IMR-90 (cell line): Measurements from ENCODE around the gene GATA6.

Experiments used
- BHLHE40 ChIP-seq: fragments of 150-350 bp; IDR thresholded peaks from 2 replicates; pipeline ENCODE4 v1.6.1; 2016; ENCODE audit warnings: mild to moderate bottlenecking, low read depth, low read length
- CEBPB ChIP-seq: IDR thresholded peaks from 2 replicates; pipeline ENCODE4 v1.6.1; 2012; ENCODE audit warnings: low read depth, low read length, improper control_type of control experiment
- MAFK ChIP-seq: IDR thresholded peaks from 2 replicates; pipeline ENCODE4 v1.6.1; 2012; ENCODE audit warnings: low read depth, low read length, improper control_type of control experiment
- MAZ ChIP-seq: IDR thresholded peaks from 2 replicates; pipeline ENCODE4 v1.6.1; 2012; ENCODE audit warnings: low read depth, mild to moderate bottlenecking, low read length, improper control_type of control experiment, moderate library complexity, borderline replicate concordance
- MXI1 ChIP-seq: IDR thresholded peaks from 2 replicates; pipeline ENCODE4 v1.6.1; 2012; ENCODE audit warnings: low read depth, mild to moderate bottlenecking, low read length, moderate library complexity, borderline replicate concordance
- NFE2L2 ChIP-seq: fragments of 150-350 bp; IDR thresholded peaks from 2 replicates; pipeline ENCODE4 v1.6.1; 2016; ENCODE audit warnings: low read depth, mild to moderate bottlenecking, low read length
- POLR2A ChIP-seq: IDR thresholded peaks from 2 replicates; pipeline ENCODE4 v1.6.1; 2012; ENCODE audit warnings: mild to moderate bottlenecking, low read depth, low read length
- RAD21 ChIP-seq: IDR thresholded peaks from 2 replicates; pipeline ENCODE4 v1.6.1; 2012; ENCODE audit warnings: low read length, improper control_type of control experiment
- RCOR1 ChIP-seq: IDR thresholded peaks from 2 replicates; pipeline ENCODE4 v1.6.1; 2012; ENCODE audit warnings: mild to moderate bottlenecking, low read length, improper control_type of control experiment; ENCODE audit not compliant: insufficient replicate concordance
- RFX5 ChIP-seq: IDR thresholded peaks from 2 replicates; pipeline ENCODE4 v1.8.0; 2012; ENCODE audit warnings: low read depth, mild to moderate bottlenecking, low read length, moderate library complexity
- SMC3 ChIP-seq: fragments of 150-350 bp; IDR thresholded peaks from 2 replicates; pipeline ENCODE4 v1.6.1; 2016; ENCODE audit warnings: low read depth, mild to moderate bottlenecking, antibody characterized with exemption, low read length, moderate library complexity
- TF ChIP-seq, protein P1 (sequence below): conservative IDR thresholded peaks from 2 replicates; pipeline ENCODE4 v1.5.1; 2012; ENCODE audit warnings: mild to moderate bottlenecking, low read depth, low read length, improper control_type of control experiment
- TF ChIP-seq, protein P2 (sequence below): fragments of 150-350 bp; IDR thresholded peaks from 2 replicates; pipeline ENCODE4 v1.6.1; 2016; ENCODE audit warnings: low read depth, mild to moderate bottlenecking, low read length, moderate library complexity, borderline replicate concordance
- TF ChIP-seq, protein P3 (sequence below): fragments of 150-350 bp; IDR thresholded peaks from 2 replicates; pipeline ENCODE4 v1.6.1; 2017; ENCODE audit warnings: mild to moderate bottlenecking, antibody characterized with exemption, low read length, low read depth

DNA sequence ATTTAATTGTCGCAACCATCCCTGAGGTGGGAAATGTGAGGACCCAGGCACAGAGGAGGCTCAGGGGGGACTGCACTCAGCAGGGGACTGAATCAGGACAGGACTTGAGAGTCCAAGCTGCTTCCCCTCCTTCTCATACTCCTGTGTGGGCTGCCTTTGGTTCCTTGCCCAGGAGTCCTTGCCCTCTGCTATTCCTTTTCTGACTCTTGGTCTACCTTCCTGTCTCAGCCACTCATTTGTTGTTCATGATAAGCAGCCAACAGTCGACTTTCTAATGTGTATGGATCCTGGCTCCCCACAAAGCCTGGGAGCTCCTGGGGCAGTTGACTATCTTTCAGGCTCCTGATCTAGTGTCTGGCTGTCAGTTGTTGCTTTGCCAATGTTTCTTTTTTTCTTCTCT, 28.3 kb downstream of the GATA6 start:
- TF ChIP-seq, protein P1, sequence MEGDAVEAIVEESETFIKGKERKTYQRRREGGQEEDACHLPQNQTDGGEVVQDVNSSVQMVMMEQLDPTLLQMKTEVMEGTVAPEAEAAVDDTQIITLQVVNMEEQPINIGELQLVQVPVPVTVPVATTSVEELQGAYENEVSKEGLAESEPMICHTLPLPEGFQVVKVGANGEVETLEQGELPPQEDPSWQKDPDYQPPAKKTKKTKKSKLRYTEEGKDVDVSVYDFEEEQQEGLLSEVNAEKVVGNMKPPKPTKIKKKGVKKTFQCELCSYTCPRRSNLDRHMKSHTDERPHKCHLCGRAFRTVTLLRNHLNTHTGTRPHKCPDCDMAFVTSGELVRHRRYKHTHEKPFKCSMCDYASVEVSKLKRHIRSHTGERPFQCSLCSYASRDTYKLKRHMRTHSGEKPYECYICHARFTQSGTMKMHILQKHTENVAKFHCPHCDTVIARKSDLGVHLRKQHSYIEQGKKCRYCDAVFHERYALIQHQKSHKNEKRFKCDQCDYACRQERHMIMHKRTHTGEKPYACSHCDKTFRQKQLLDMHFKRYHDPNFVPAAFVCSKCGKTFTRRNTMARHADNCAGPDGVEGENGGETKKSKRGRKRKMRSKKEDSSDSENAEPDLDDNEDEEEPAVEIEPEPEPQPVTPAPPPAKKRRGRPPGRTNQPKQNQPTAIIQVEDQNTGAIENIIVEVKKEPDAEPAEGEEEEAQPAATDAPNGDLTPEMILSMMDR, result no peak
- TF ChIP-seq RAD21 (no peak), MAZ (no peak), RCOR1 (no peak), MAFK (no peak), NFE2L2 (no peak), BHLHE40 (no peak), POLR2A (no peak), MXI1 (no peak), RFX5 (no peak), SMC3 (no peak), CEBPB (no peak)
- TF ChIP-seq, protein P2, sequence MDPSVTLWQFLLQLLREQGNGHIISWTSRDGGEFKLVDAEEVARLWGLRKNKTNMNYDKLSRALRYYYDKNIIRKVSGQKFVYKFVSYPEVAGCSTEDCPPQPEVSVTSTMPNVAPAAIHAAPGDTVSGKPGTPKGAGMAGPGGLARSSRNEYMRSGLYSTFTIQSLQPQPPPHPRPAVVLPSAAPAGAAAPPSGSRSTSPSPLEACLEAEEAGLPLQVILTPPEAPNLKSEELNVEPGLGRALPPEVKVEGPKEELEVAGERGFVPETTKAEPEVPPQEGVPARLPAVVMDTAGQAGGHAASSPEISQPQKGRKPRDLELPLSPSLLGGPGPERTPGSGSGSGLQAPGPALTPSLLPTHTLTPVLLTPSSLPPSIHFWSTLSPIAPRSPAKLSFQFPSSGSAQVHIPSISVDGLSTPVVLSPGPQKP, result no peak
- TF ChIP-seq, protein P3, sequence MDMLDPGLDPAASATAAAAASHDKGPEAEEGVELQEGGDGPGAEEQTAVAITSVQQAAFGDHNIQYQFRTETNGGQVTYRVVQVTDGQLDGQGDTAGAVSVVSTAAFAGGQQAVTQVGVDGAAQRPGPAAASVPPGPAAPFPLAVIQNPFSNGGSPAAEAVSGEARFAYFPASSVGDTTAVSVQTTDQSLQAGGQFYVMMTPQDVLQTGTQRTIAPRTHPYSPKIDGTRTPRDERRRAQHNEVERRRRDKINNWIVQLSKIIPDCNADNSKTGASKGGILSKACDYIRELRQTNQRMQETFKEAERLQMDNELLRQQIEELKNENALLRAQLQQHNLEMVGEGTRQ, result no peak
